Mucosa of rectum (tissue), 2 donors: ENCODE measurements around the gene UBE2B.
"Not testable (repeated sequence)": the region's sequence is repeated elsewhere in the genome, so short reads cannot be mapped to it uniquely, and the experiment has no call there.

ENCODE experiments used
- H3K27ac ChIP-seq, 2 donors: one replicate each; pipeline ENCODE4 v1.7.0; 2013; ENCODE audit warnings: inconsistent platforms in 2 of 2, low read depth in 2 of 2, low read length in 2 of 2
- H3K27me3 ChIP-seq, 2 donors: one replicate each; pipeline ENCODE4 v1.7.0; 2013; ENCODE audit warnings: low read length in 2 of 2; ENCODE audit not compliant: control insufficient read depth in 2 of 2, insufficient read depth in 2 of 2
- H3K36me3 ChIP-seq, 2 donors: one replicate each; pipeline ENCODE4 v1.7.0; 2013; ENCODE audit warnings: low read length in 2 of 2; ENCODE audit not compliant: control insufficient read depth in 2 of 2, insufficient read depth in 2 of 2
- H3K4me1 ChIP-seq, 2 donors: one replicate each; pipeline ENCODE4 v1.7.0; 2013; ENCODE audit warnings: low read length in 2 of 2, mild to moderate bottlenecking in 1 of 2; ENCODE audit not compliant: control insufficient read depth in 2 of 2, insufficient read depth in 2 of 2
- H3K4me3 ChIP-seq, 2 donors: one replicate each; pipeline ENCODE4 v1.7.0; 2013; ENCODE audit warnings: low read length in 2 of 2
- H3K9ac ChIP-seq, 2 donors: one replicate each; pipeline ENCODE4 v1.7.0; 2013; ENCODE audit warnings: low read length in 2 of 2, low read depth in 1 of 2, mild to moderate bottlenecking in 1 of 2
- H3K9me3 ChIP-seq, 2 donors: one replicate each; pipeline ENCODE4 v1.7.0; 2013; ENCODE audit warnings: low read length in 2 of 2; ENCODE audit not compliant: control insufficient read depth in 2 of 2
- donor health status: healthy.
- donor health status: Normal muscosa, but diverticular disease.

Gene UBE2B

DNA sequence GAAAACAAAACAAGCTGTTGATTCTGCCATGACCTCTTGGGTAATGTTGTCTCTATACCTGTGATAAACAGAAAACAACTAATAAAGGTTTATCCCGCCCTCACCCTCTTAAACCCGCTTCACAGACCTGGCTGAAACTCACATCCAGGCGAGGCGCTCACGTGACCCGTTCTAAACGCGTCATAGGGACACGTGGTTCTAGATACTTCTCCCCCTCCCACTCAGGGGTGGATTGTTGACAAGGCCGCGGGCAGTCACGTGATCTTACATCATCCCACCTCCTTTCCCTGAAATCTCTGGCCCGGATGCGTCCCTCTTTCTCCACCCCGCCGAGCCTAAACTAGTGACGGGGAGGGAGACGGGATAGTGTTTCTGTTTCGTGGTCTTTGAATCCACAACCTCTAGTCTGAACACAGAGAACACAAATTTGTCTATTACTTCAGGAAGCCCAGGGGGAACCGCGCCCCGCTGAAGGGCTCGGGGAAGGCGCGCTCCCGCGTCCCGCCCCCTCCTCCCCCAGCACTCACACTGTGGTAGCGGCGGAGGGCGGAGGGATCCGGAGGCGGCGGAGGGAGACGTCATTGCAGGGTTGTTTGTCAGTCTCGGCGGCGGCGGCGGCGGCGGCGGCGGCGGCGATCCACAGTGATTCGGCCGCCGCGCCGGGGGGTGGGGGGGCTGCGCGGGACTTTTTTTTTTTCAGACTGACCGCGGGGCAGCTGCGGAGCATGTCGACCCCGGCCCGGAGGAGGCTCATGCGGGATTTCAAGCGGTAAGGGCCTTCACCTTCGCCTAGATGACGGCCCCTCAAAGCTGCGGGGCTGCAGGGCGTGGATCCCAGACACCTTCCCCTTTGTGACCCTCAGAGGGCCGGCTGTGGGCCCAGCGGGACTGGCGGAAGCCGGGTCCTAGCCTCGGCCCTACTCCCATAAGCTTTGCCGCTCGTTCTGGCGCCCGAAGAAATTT is at the start of gene UBE2B:
UBE2B (plus strand) TSS at position 699 of the 963 bp plus-strand sequence; CDS start at position 726, 27 bp downstream.
- Histone ChIP-seq H3K9me3 (no peaks in the 10 kb centered on the region), H3K4me3 (peak within 1 kb of the TSS; percentile 93 to 99), H3K27ac (peak within 1 kb of the TSS; percentile 99), H3K9ac (peak within 1 kb of the TSS; percentile 100), H3K4me1 (peaks cover 17 to 18% of the 10 kb centered on the region in 2 donors), H3K36me3 (peaks cover 2% of the 10 kb centered on the region in 2 donors), H3K27me3 (no peaks in the 10 kb centered on the region)

DNA sequence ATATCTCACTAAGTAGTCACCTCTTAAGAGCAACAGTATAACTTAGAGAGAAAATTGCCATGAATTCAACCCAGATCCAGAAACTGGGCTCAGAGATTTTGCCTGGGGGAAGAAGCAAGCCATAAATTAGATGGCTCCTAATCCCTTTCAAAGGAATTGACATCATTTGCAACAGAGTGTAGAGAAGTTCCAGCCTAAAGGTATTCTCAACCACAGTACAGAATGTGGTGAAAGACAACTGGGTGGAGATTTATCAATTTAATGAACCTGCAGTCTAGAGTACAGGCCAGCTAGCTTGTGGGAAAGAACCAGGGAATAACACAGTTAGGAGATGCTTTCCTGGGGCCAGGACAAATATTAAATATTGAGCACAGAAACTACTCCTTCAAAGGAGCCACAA is 44.0 kb upstream of the UBE2B start:
- Histone ChIP-seq H3K36me3 (no peaks in the 10 kb centered on the region), H3K9ac (no peak overlapping the region), H3K9me3 (peaks cover 0 to 6% of the 10 kb centered on the region in 2 donors), H3K27ac (no peak overlapping the region), H3K27me3 (no peaks in the 10 kb centered on the region), H3K4me3 (no peak overlapping the region), H3K4me1 (no peaks in the 10 kb centered on the region)

DNA sequence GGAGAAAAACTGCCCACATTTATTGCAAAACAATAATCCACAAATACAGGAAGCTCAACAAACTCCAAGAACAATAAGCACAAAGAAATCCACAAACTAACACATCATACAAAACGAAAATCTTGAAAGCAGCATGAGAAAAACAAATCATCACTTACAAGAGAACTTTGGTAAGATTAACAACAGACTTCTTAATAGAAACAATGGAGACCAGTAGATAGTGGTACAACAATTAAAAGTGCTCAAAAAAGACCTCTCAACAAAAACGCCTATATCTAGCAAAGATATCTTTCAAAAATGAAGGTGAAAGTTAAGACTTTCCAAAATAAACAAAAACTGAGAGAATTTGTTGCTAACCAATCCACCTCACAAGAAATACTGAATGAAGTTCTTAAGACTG is 42.8 kb upstream of the UBE2B start:
- H3K9me3 ChIP-seq: peaks cover 0 to 6% of the 10 kb centered on the region in 2 donors

DNA sequence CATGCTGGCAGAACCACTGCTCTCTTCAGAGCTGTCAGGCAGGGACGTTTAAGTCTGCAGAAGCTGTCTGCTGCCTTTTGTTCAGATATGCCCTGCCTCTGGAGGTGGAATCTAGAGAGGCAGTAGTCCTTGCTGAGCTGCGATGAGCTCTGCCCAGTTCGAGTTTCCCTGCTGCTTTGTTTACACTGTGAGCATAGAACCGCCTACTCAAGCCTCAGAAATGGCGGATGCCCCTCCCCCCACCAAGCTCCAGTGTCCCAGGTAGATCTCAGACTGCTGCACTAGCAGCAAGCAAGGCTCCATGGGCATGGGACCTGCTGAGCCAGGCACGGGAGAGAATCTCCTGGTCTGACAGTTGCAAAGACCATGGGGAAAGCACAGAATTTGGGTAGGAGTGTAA is 34.5 kb upstream of the UBE2B start:
- H3K36me3 ChIP-seq, H3K27ac ChIP-seq, H3K4me3 ChIP-seq, H3K27me3 ChIP-seq, H3K4me1 ChIP-seq, H3K9me3 ChIP-seq, H3K9ac ChIP-seq: not testable (repeated sequence)

More for the DNA sequence above, 42.8 kb upstream of the UBE2B start:
- Histone ChIP-seq H3K27ac (no peak overlapping the region), H3K27me3 (no peaks in the 10 kb centered on the region), H3K4me1 (no peaks in the 10 kb centered on the region), H3K4me3 (no peak overlapping the region), H3K36me3 (no peaks in the 10 kb centered on the region), H3K9ac (no peak overlapping the region)

DNA sequence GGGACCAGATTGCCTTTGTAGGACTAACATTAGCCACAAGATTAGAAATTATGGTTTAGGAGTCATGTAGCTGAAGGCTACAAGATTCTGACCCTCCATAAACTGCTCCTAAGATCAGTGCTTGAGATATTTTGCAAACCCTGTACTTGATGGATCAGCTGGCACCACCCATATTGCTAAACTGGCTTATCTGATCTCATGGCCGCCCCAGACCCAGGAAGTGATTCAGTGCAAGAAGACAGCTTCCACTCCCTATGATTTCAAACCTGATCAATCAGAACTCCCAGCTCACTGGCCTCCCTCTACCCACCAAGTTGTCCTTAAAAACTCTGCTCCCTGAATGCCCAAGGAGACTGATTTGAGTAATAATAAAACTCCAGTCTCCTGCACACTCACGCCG is 27.9 kb upstream of the UBE2B start:
- H3K27ac ChIP-seq, H3K9ac ChIP-seq, H3K36me3 ChIP-seq, H3K4me3 ChIP-seq, H3K27me3 ChIP-seq, H3K4me1 ChIP-seq, H3K9me3 ChIP-seq: not testable (repeated sequence)

DNA sequence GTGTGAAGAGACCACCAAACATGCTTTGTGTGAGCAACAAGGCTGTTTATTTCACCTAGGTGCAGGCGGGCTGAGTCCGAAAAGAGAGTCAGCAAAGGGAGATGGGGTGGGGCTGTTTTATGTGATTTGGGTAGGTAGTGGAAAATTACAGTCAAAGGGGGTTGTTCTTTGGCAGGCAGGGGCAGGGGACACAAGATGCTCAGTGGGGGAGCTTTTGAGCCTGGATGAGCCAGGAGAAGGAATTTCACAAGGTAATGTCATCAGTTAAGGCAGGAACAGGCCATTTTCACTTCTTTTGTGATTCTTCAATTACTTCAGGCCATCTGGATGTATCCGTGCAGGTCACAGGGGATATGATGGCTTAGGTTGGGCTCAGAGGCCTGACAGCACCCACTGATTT is 25.9 kb upstream of the UBE2B start:
- not testable (repeated sequence) for H3K27ac ChIP-seq, H3K9ac ChIP-seq, H3K4me3 ChIP-seq, H3K4me1 ChIP-seq, H3K27me3 ChIP-seq, H3K36me3 ChIP-seq, H3K9me3 ChIP-seq

DNA sequence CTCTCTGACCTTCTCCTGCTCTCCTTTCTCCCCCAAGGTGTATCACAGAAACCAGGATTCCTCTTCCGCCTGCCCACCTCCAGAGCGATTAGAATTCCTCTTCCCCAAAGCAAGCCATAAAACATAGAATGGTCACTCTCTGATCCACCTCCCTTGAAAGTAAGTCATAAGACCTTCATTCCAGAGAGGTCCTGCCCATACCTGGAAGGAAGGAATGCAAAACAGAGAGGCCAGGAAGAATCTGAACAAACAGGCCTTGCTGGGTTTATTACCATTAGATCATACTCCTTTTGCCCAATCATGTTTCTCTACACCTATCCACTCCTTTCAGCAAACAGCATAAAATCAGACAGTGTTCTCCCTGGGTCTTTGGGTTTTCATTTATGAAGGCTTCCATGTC is 25.4 kb upstream of the UBE2B start:
- no peaks in the 10 kb centered on the region for H3K36me3 ChIP-seq
- peaks cover 0 to 3% of the 10 kb centered on the region in 2 donors for H3K4me1 ChIP-seq
- no peaks in the 10 kb centered on the region for H3K9me3 ChIP-seq
- no peak overlapping the region for H3K9ac ChIP-seq
- H3K27ac ChIP-seq: no peak overlapping the region
- no peaks in the 10 kb centered on the region for H3K27me3 ChIP-seq
- no peak overlapping the region for H3K4me3 ChIP-seq

DNA sequence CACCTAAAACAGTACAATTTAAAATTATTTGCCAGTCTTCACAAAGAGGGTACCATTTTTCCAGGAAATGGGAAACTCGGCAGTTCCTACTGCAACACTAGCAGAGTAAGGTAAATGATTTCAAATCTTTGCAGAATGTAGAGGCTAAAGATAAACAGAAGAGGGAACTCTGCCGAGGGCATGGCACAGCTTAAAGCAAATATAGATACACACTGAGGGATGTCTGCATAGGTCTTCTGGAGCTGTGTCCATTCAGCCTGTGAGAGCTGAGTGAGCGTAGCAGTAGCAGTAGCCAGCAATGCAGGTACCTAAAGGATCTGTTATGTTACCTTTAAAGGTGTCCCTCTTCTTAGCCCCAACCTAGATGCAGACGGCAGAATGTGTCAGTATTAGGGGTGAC is 21.9 kb upstream of the UBE2B start:
- H3K4me3 ChIP-seq: no peak overlapping the region

DNA sequence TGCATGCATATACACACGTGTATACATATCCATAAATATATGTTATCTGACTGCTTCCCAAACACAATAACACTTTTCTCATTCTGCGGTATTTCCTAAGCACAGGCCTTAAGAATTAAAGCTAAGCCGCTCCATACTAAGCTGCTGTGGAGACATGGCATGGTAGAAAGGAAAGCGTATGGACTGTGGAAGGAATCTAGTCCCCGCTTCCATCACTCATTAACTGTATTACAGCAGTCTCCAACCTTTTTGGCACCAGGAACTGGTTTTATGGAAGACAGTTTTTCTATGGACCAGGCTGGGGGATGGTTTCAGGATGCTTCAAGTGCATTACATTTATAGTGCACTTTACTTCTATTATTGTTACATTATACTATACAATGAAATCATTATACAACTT is 15.7 kb upstream of the UBE2B start:
- no peak overlapping the region for H3K27ac ChIP-seq
- no peaks in the 10 kb centered on the region for H3K27me3 ChIP-seq
- no peaks in the 10 kb centered on the region for H3K4me1 ChIP-seq
- H3K4me3 ChIP-seq: no peak overlapping the region
- H3K9me3 ChIP-seq: no peaks in the 10 kb centered on the region
- no peak overlapping the region for H3K9ac ChIP-seq
- no peaks in the 10 kb centered on the region for H3K36me3 ChIP-seq

More for the DNA sequence above, 21.9 kb upstream of the UBE2B start:
- Histone ChIP-seq H3K27ac (no peak overlapping the region), H3K9ac (no peak overlapping the region), H3K9me3 (no peaks in the 10 kb centered on the region), H3K27me3 (no peaks in the 10 kb centered on the region), H3K4me1 (peaks cover 0 to 3% of the 10 kb centered on the region in 2 donors), H3K36me3 (no peaks in the 10 kb centered on the region)

DNA sequence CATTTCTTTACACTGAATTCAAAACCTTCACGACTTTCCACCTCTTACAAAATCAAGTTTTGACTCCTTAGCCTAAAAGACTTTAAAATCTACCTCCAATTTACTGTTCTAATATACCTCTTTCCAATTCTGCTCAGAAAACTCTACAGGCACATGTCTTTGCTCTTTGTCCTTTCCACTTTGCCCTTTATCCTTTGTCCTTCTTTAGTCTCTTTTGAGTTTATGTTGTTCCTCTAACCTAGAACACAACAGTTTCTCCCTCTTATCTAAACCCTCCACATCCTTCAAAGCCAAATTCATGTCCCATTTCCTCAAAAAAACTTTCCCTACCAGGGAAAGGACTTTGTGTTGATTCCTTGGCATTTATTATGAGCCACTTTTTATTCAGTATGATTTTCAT is 5.8 kb upstream of the UBE2B start:
- Histone ChIP-seq H3K27ac (no peak overlapping the region), H3K4me1 (peaks cover 10 to 12% of the 10 kb centered on the region in 2 donors), H3K4me3 (no peak overlapping the region), H3K9ac (no peak overlapping the region), H3K36me3 (no peaks in the 10 kb centered on the region), H3K9me3 (no peaks in the 10 kb centered on the region), H3K27me3 (no peaks in the 10 kb centered on the region)
